Tibial nerve (tissue), 4 donors: ENCODE data around the gene HTT. TPM values are rescaled to one million over a fixed set of nuclear protein-coding genes. Genes with fewer than 3 reads are reported as not detected.
"Not testable (repeated sequence)": the region's sequence is repeated elsewhere in the genome, so short reads cannot be mapped to it uniquely, and the experiment has no call there.

ENCODE experiments used
- DNase-seq, 2 donors: peaks; one replicate each; pipeline ENCODE4 v3.0.0-alpha.2; 2019; ENCODE audit warnings: low spot score in 2 of 2
- H3K27ac ChIP-seq, 4 donors: fragments of 200-600 bp; sonication (generic) in 3 of 4; one replicate each; pipeline ENCODE4 v1.5.1; 2017 to 2019; ENCODE audit warnings: mild to moderate bottlenecking in 1 of 4
- H3K27me3 ChIP-seq, 2 donors: fragments of 200-600 bp; sonication (generic) in 1 of 2; one replicate each; pipeline versions ENCODE4 v1.5.1 to v1.6.0; 2017 to 2019
- H3K36me3 ChIP-seq, 3 donors: fragments of 200-600 bp; sonication (generic); one replicate each; pipeline ENCODE4 v1.5.1; 2018 to 2019
- H3K4me1 ChIP-seq, 4 donors: fragments of 200-600 bp; sonication (generic) in 3 of 4; one replicate each; pipeline ENCODE4 v1.5.1; 2017 to 2019
- H3K4me3 ChIP-seq, 4 donors: fragments of 200-600 bp; sonication (generic) in 3 of 4; one replicate each; pipeline ENCODE4 v1.5.1; 2017 to 2019; ENCODE audit warnings: mild to moderate bottlenecking in 1 of 4, moderate library complexity in 1 of 4
- H3K9me3 ChIP-seq, 4 donors: fragments of 200-600 bp; sonication (generic) in 3 of 4; one replicate each; pipeline ENCODE4 v1.5.1; 2017 to 2019
- CTCF ChIP-seq, 5 experiments: fragments of 200-600 bp in 3 of 5; fragments of 450-650 bp in 2 of 5; sonication (generic) in 3 of 5; IDR thresholded peaks; one replicate each; pipeline ENCODE4 v1.5.1; 2016 to 2019; ENCODE audit warnings: antibody characterized with exemption in 5 of 5, mild to moderate bottlenecking in 3 of 5, moderate library complexity in 2 of 5
- EP300 ChIP-seq, 2 donors: sonication (generic); formaldehyde crosslinking; IDR thresholded peaks; one replicate each; pipeline ENCODE4 v1.6.1; 2017; ENCODE audit warnings: antibody characterized with exemption in 2 of 2, mild to moderate bottlenecking in 1 of 2
- POLR2A ChIP-seq, 2 donors: fragments of 450-650 bp; IDR thresholded peaks; one replicate each; pipeline ENCODE4 v1.6.1; 2017; ENCODE audit warnings: antibody characterized with exemption in 2 of 2, mild to moderate bottlenecking in 2 of 2, moderate library complexity in 2 of 2
- WGBS, 2 donors: methylation state at CpG; one replicate each; pipeline ENCODE4 v1.1.5; 2018; 5-methylcytosine and 5-hydroxymethylcytosine counted together
- total RNA-seq, 4 donors: library from RNA; depleted of rRNA; stranded (reverse); fragments of >200 nt; gene quantifications; one replicate each; pipeline ENCODE4 v1.1.0, GENCODE V29; 2016

Gene HTT
- total RNA-seq, 4 donors from 2014 or later: 62.2 to 93.6 (median 81.2) TPM

- no peak overlapping the region for H3K27ac ChIP-seq
- H3K27me3 ChIP-seq: no peaks in the 10 kb centered on the region
- H3K4me3 ChIP-seq: no peak overlapping the region
- peaks cover 0 to 11% (median 0%) of the 10 kb centered on the region in 4 donors for H3K4me1 ChIP-seq
- peak in 4 of 5 experiments; percentile 5 to 24 (median 13) for TF ChIP-seq CTCF (IDR thresholded peaks at IDR 0.05)
- no peak for TF ChIP-seq EP300 (IDR thresholded peaks at IDR 0.05)
- TF ChIP-seq POLR2A (IDR thresholded peaks at IDR 0.05): no peak
- DNase-seq: no peak
- 93 to 96% methylated on average over 2 of the region's 2 CpGs for WGBS, 2 donors
- H3K36me3 ChIP-seq: peaks cover 5 to 96% (median 25%) of the 10 kb centered on the region in 3 donors
- no peaks in the 10 kb centered on the region for H3K9me3 ChIP-seq
Measured at GRCh38 chr4:3136454-3136853, 62.0 kb downstream of the HTT start.

- no peak for TF ChIP-seq CTCF (IDR thresholded peaks at IDR 0.05)
- no peak for TF ChIP-seq EP300 (IDR thresholded peaks at IDR 0.05)
- TF ChIP-seq POLR2A (IDR thresholded peaks at IDR 0.05): no peak
- H3K27ac ChIP-seq: no peak overlapping the region
- H3K4me1 ChIP-seq: peaks cover 0 to 11% (median 0%) of the 10 kb centered on the region in 4 donors
- peaks cover 1 to 91% (median 20%) of the 10 kb centered on the region in 3 donors for H3K36me3 ChIP-seq
- WGBS, 2 donors: 78 to 83% methylated on average over 2 of the region's 2 CpGs
- no peaks in the 10 kb centered on the region for H3K27me3 ChIP-seq
- H3K4me3 ChIP-seq: no peak overlapping the region
- DNase-seq: no peak
- no peaks in the 10 kb centered on the region for H3K9me3 ChIP-seq
Measured at GRCh38 chr4:3137908-3138307, 63.4 kb downstream of the HTT start.

- Histone ChIP-seq H3K36me3 (peaks cover 5 to 90% (median 19%) of the 10 kb centered on the region in 3 donors), H3K4me3 (no peak overlapping the region), H3K27ac (no peak overlapping the region), H3K9me3 (no peaks in the 10 kb centered on the region), H3K4me1 (no peaks in the 10 kb centered on the region), H3K27me3 (no peaks in the 10 kb centered on the region)
- no peak for TF ChIP-seq POLR2A (IDR thresholded peaks at IDR 0.05)
- peak in 1 of 5 experiments; percentile 10 for TF ChIP-seq CTCF (IDR thresholded peaks at IDR 0.05)
- no peak for DNase-seq
- WGBS, 2 donors: 76 to 79% methylated on average over 2 of the region's 2 CpGs
Measured at GRCh38 chr4:3145234-3145924, 70.9 kb downstream of the HTT start.

GRCh38 chr4:3148926-3149325 lies 74.4 kb downstream of the HTT start:
- H3K9me3 ChIP-seq: no peaks in the 10 kb centered on the region
- DNase-seq: no peak
- no peak for TF ChIP-seq CTCF (IDR thresholded peaks at IDR 0.05)
- no peak for TF ChIP-seq EP300 (IDR thresholded peaks at IDR 0.05)
- TF ChIP-seq POLR2A (IDR thresholded peaks at IDR 0.05): no peak
- no peak overlapping the region for H3K4me3 ChIP-seq
- H3K4me1 ChIP-seq: no peaks in the 10 kb centered on the region
- H3K27ac ChIP-seq: no peak overlapping the region
- H3K27me3 ChIP-seq: no peaks in the 10 kb centered on the region
- H3K36me3 ChIP-seq: peaks cover 5 to 100% (median 7%) of the 10 kb centered on the region in 3 donors

- 62 to 78% methylated on average over 1 of the region's 1 CpG for WGBS, 2 donors
Measured at GRCh38 chr4:3151238-3151637, 76.8 kb downstream of the HTT start.

More at GRCh38 chr4:3151238-3151637, 76.8 kb downstream of the HTT start:
- H3K4me3 ChIP-seq, H3K4me1 ChIP-seq, H3K27me3 ChIP-seq, DNase-seq, H3K9me3 ChIP-seq, H3K27ac ChIP-seq: not testable (repeated sequence)
- peaks cover 7 to 99% (median 8%) of the 10 kb centered on the region in 3 donors for H3K36me3 ChIP-seq
